Loucy (cell line): Measurements from ENCODE around the gene HDAC10.

Source experiments
- EZH2phosphoT487 ChIP-seq: fragments of 200-600 bp; IDR thresholded peaks from 2 replicates; pipeline ENCODE4 v1.6.1; 2018; ENCODE audit warnings: antibody characterized with exemption, mild to moderate bottlenecking, moderate library complexity, borderline replicate concordance
- TF ChIP-seq, protein P1 (sequence below): fragments of 200-600 bp; sonication (generic); conservative IDR thresholded peaks from 2 replicates; pipeline ENCODE4 v1.5.1; 2014; ENCODE audit warnings: mild to moderate bottlenecking, antibody characterized with exemption, low read length

DNA sequence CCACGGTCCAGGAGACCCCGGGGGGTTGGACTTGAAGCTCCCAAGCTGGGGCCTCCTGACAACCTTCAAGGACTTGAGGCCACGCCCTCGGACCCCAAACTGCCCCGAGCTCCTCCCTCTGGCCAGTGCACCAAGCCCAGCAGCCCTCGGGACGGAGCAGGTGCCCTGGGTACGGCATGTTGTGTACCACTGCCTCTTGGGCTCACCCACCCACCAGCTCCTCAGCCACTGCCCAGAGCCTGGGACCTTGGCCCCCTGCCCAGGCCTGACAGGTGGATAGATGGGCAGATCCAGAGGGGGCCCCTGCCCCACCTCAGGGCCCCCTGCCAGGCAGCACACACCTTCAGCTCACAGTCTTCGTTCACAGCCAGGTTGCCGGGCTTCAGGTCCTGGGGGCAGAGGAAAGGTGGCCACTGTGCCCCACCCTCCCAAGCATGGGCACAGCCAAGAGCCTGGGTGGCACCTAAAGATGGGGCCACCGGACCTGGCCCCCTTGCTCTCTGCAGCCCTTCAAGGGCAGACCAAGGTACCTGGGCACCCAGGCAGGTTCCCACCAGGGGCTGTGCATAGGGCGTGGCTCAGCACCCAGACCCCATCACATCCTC, 5.3 kb upstream of the HDAC10 start:
- TF ChIP-seq, protein P1, sequence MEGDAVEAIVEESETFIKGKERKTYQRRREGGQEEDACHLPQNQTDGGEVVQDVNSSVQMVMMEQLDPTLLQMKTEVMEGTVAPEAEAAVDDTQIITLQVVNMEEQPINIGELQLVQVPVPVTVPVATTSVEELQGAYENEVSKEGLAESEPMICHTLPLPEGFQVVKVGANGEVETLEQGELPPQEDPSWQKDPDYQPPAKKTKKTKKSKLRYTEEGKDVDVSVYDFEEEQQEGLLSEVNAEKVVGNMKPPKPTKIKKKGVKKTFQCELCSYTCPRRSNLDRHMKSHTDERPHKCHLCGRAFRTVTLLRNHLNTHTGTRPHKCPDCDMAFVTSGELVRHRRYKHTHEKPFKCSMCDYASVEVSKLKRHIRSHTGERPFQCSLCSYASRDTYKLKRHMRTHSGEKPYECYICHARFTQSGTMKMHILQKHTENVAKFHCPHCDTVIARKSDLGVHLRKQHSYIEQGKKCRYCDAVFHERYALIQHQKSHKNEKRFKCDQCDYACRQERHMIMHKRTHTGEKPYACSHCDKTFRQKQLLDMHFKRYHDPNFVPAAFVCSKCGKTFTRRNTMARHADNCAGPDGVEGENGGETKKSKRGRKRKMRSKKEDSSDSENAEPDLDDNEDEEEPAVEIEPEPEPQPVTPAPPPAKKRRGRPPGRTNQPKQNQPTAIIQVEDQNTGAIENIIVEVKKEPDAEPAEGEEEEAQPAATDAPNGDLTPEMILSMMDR: no peak
- TF ChIP-seq EZH2phosphoT487: no peak
